ENCODE data around the gene CRYGN.

The CRYGN gene

DNA sequence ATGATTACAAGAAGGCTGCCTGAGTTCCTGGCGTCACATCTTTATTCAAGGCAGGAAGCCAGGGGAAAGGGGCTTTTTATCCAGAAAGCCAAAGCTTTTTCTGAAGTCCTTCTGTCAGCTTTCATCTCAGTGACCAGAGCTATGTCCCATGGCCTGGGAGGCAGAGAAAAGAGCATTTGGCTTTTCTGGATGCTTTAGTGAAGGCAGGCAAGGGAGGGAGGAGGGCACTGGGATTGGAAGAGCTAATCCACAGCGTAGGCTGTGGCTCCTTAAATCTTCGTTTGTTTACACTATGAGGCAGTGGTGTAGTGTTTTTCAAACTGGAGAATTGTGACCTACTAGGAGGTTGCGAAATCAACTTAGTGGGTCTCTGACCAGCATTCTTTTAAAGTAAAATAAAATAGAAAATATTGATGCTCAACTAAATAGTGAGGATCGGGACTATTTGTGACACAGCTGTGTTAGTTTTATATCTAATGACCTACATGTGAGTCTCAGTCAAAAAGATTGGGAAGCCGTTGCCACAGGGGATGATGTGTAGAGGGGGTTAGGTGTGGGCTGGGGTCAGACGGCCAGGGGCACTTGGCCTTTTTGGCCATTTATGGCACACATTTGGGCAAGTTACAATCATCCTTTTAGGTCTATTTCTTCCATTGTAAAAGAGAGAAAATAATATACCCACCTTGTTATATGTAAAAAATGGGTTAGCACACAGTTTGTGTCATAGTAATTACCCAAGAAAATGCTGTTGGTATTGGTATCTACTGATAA lies 14.1 kb downstream of the CRYGN start:
- Histone ChIP-seq H3K4me1 (ENCODE audit: control insufficient read depth, insufficient read depth, low read length) (peaks cover 13% of the 10 kb centered on the region), H3K4me3 (ENCODE audit: low read length) (no peak overlapping the region), H3K36me3 (ENCODE audit: control insufficient read depth, insufficient read depth, low read length) (no peaks in the 10 kb centered on the region), H3K27me3 (ENCODE audit: control insufficient read depth, insufficient read depth, low read length) (no peaks in the 10 kb centered on the region), H3K9me3 (ENCODE audit: control insufficient read depth, insufficient read depth, low read length) (no peaks in the 10 kb centered on the region), H3K27ac (ENCODE audit: low read length) (no peak overlapping the region)
- no CpG with 5 or more reads among the region's 7 CpGs for WGBS (ENCODE audit: insufficient coverage, insufficient read length)
- DNase-seq (ENCODE audit: low read depth, low spot score), result no peak

DNA sequence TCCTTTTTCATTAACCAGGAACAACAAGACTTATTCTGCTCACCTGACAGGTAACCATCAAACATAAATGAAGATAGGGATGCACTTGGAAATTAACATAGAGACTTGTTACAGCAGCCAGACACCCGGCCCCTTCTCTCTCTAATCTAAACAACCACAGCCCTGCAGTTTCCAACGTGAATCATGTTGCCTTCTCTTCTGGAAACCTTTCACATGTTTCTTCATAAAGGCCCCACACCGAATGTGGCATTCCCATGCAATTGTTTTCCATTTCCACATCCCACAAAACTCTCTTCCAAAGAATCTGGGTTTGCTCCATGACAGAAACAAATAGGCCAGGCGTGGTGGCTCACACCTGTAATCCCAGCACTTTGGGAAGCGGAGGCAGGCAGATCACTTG lies 15.1 kb downstream of the CRYGN start:
- H3K36me3 ChIP-seq (ENCODE audit: control insufficient read depth, insufficient read depth, low read length), result no peaks in the 10 kb centered on the region
- DNase-seq (ENCODE audit: low read depth, low spot score), result no peak
- no peaks in the 10 kb centered on the region for H3K27me3 ChIP-seq (ENCODE audit: control insufficient read depth, insufficient read depth, low read length)
- no peaks in the 10 kb centered on the region for H3K9me3 ChIP-seq (ENCODE audit: control insufficient read depth, insufficient read depth, low read length)
- H3K27ac ChIP-seq (ENCODE audit: low read length), result no peak overlapping the region
- peaks cover 10% of the 10 kb centered on the region; the same call in 1 of the 2 replicates for H3K4me1 ChIP-seq (ENCODE audit: control insufficient read depth, insufficient read depth, low read length)
- no CpG with 5 or more reads among the region's 5 CpGs for WGBS (ENCODE audit: insufficient coverage, insufficient read length)
- no peak overlapping the region for H3K4me3 ChIP-seq (ENCODE audit: low read length)

DNA sequence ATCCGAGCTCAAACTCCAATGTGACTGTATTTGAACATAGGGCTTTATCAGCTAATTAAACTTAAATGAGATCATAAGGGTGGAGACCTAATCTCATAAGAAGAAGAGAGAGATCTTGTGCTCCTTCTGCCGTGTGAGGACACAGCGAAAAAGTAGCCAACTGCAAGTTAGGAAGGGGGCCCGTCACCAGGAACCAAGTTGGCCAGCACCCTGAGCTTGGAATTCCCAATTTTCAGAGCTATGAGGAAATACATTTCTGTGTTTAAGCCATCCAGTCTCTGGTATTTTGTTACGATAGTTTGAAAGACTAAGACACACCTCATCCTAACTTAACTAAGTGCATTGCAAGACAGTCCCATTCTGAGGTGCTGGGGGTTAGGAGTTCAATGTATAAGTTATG lies 16.0 kb downstream of the CRYGN start:
- no peak overlapping the region for H3K4me3 ChIP-seq (ENCODE audit: low read length)
- no peaks in the 10 kb centered on the region for H3K27me3 ChIP-seq (ENCODE audit: control insufficient read depth, insufficient read depth, low read length)
- no CpG with 5 or more reads among the region's 5 CpGs for WGBS (ENCODE audit: insufficient coverage, insufficient read length)
- H3K36me3 ChIP-seq (ENCODE audit: control insufficient read depth, insufficient read depth, low read length), result no peaks in the 10 kb centered on the region
- H3K4me1 ChIP-seq (ENCODE audit: control insufficient read depth, insufficient read depth, low read length), result peaks cover 4% of the 10 kb centered on the region; the same call in 1 of the 2 replicates
- no peaks in the 10 kb centered on the region for H3K9me3 ChIP-seq (ENCODE audit: control insufficient read depth, insufficient read depth, low read length)
- no peak for DNase-seq (ENCODE audit: low read depth, low spot score)
- no peak overlapping the region for H3K27ac ChIP-seq (ENCODE audit: low read length)

- Histone ChIP-seq H3K4me1 (ENCODE audit: control insufficient read depth, insufficient read depth, low read length) (peaks cover under 1% of the 10 kb centered on the region; the same call in 1 of the 2 replicates), H3K9me3 (ENCODE audit: control insufficient read depth, insufficient read depth, low read length) (no peaks in the 10 kb centered on the region), H3K4me3 (ENCODE audit: low read length) (no peak overlapping the region), H3K27me3 (ENCODE audit: control insufficient read depth, insufficient read depth, low read length) (no peaks in the 10 kb centered on the region), H3K27ac (ENCODE audit: low read length) (no peak overlapping the region), H3K36me3 (ENCODE audit: control insufficient read depth, insufficient read depth, low read length) (no peaks in the 10 kb centered on the region)
- DNase-seq (ENCODE audit: low read depth, low spot score), result no peak
- WGBS (ENCODE audit: insufficient coverage, insufficient read length), result no CpG with 5 or more reads among the region's 7 CpGs
Measured at GRCh38 chr7:151423226-151423625, 16.7 kb downstream of the CRYGN start.

DNA sequence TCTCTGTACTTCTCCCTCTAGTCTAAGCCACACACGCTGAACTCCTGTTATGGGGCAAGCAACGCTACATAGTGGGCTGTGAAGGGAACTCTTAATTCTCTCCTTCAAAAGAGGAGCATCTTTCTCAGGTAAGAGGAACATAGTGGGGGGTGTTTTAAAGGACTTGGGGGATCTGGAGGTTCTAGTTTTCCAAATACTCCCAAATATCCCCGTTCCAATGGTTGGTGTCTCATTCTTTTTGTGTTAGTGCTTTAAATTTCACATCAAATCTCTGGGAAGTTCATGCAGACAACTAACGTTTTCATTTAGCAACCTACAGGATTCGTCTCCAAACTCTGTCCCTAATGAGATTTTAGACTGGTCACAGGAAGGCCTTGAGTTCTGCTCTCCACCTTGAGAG lies 17.7 kb downstream of the CRYGN start:
- no peaks in the 10 kb centered on the region for H3K4me1 ChIP-seq (ENCODE audit: control insufficient read depth, insufficient read depth, low read length)
- WGBS (ENCODE audit: insufficient coverage, insufficient read length), result no CpG with 5 or more reads among the region's 5 CpGs
- no peak overlapping the region for H3K27ac ChIP-seq (ENCODE audit: low read length)
- H3K27me3 ChIP-seq (ENCODE audit: control insufficient read depth, insufficient read depth, low read length), result no peaks in the 10 kb centered on the region
- no peaks in the 10 kb centered on the region for H3K9me3 ChIP-seq (ENCODE audit: control insufficient read depth, insufficient read depth, low read length)
- DNase-seq (ENCODE audit: low read depth, low spot score), result no peak
- no peaks in the 10 kb centered on the region for H3K36me3 ChIP-seq (ENCODE audit: control insufficient read depth, insufficient read depth, low read length)
- no peak overlapping the region for H3K4me3 ChIP-seq (ENCODE audit: low read length)

DNA sequence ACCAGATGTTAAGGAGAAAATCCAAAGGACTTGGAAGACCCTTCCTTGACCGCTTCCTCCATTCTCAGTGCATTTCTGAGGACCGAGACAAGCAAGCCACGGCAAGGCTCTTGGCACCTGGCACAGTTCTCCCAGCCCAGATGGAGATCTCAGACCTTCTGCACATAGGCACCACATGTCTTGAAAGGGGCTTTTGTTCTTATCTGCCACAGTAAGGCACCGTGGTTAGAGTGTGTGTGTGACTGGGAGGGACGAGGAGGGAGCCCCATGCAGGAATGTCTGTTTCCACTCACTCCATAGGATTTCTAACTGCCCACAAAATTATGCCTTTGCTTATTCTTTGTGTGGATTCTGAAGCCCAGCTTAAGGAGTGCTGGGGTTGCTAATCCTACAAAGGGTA lies 19.8 kb downstream of the CRYGN start:
- no CpG with 5 or more reads among the region's 5 CpGs for WGBS (ENCODE audit: insufficient coverage, insufficient read length)

DNA sequence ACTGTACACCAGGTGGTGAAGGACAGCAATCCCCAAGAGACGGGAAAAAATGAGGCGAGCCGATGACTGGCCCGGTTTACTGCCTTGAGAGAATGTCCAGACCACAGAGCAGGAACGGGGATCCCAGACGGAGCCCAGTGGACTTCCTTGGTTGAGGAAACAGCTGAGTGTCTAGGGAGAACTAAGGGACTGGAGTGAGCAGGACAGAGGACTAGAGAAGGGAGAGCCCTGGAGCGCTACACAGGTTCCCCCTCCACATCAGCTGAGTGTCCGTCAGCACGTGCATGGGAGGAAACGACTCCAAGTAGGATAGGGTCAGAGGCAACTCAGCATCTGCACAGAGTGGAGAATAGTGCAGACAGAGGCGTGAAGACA lies 23.0 kb downstream of the CRYGN start:
- Histone ChIP-seq H3K4me3 (ENCODE audit: low read length) (no peak overlapping the region), H3K4me1 (ENCODE audit: control insufficient read depth, insufficient read depth, low read length) (no peaks in the 10 kb centered on the region), H3K36me3 (ENCODE audit: control insufficient read depth, insufficient read depth, low read length) (no peaks in the 10 kb centered on the region), H3K9me3 (ENCODE audit: control insufficient read depth, insufficient read depth, low read length) (no peaks in the 10 kb centered on the region), H3K27me3 (ENCODE audit: control insufficient read depth, insufficient read depth, low read length) (peaks cover 2% of the 10 kb centered on the region; the same call in 1 of the 2 replicates), H3K27ac (ENCODE audit: low read length) (no peak overlapping the region)
- no CpG with 5 or more reads among the region's 11 CpGs for WGBS (ENCODE audit: insufficient coverage, insufficient read length)
- no peak for DNase-seq (ENCODE audit: low read depth, low spot score)

More for the DNA sequence above, 19.8 kb downstream of the CRYGN start:
- no peak overlapping the region for H3K27ac ChIP-seq (ENCODE audit: low read length)
- no peak for DNase-seq (ENCODE audit: low read depth, low spot score)
- peaks cover 2% of the 10 kb centered on the region; the same call in 1 of the 2 replicates for H3K27me3 ChIP-seq (ENCODE audit: control insufficient read depth, insufficient read depth, low read length)
- H3K9me3 ChIP-seq (ENCODE audit: control insufficient read depth, insufficient read depth, low read length), result no peaks in the 10 kb centered on the region
- H3K4me3 ChIP-seq (ENCODE audit: low read length), result no peak overlapping the region
- no peaks in the 10 kb centered on the region for H3K4me1 ChIP-seq (ENCODE audit: control insufficient read depth, insufficient read depth, low read length)
- H3K36me3 ChIP-seq (ENCODE audit: control insufficient read depth, insufficient read depth, low read length), result no peaks in the 10 kb centered on the region

GRCh38 chr7:151416112-151416940 lies 23.6 kb downstream of the CRYGN start:
- H3K27ac ChIP-seq (ENCODE audit: low read length), result no peak overlapping the region
- no peak overlapping the region for H3K4me3 ChIP-seq (ENCODE audit: low read length)
- no peaks in the 10 kb centered on the region for H3K9me3 ChIP-seq (ENCODE audit: control insufficient read depth, insufficient read depth, low read length)
- H3K27me3 ChIP-seq (ENCODE audit: control insufficient read depth, insufficient read depth, low read length), result peaks cover 2% of the 10 kb centered on the region; the same call in 1 of the 2 replicates
- DNase-seq (ENCODE audit: low read depth, low spot score), result no peak
- H3K36me3 ChIP-seq (ENCODE audit: control insufficient read depth, insufficient read depth, low read length), result no peaks in the 10 kb centered on the region
- no CpG with 5 or more reads among the region's 10 CpGs for WGBS (ENCODE audit: insufficient coverage, insufficient read length)
- peaks cover 3% of the 10 kb centered on the region for H3K4me1 ChIP-seq (ENCODE audit: control insufficient read depth, insufficient read depth, low read length)

DNA sequence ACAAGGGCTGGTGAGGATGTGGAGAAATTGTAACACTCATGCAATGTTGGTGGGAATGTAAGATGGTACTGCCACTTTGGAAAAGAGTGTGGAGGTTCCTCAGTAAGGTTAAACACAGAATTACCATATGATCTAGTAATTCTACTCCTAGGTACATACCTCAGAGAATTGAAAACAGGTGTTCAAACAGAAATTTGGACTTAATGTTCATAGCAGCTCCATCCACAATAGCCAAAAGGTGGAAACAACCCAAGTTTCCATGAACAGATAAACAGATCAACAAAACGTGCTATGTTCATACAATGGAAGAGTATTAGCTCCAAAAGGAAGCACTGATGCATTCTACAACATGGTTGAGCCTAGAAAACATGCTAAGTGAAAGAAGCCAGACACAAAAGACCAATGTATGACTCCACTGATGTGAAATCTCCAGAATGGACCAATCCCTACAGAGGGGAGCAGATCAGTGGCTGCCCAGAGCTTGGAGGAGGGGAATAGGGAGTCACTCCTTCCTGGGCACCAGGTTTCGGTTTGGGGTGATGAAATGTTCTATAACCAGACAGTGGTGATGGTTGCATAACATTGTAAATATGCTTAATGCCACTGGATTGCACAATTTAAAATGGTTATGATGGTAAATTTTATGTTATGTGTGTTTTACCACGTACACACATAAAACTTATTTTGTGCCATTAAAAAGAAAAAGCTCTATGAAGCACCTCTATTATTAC lies 24.4 kb downstream of the CRYGN start:
- H3K4me1 ChIP-seq (ENCODE audit: control insufficient read depth, insufficient read depth, low read length), result peaks cover 6% of the 10 kb centered on the region

GRCh38 chr7:151413241-151413640 lies 26.7 kb downstream of the CRYGN start:
- Histone ChIP-seq H3K4me3 (ENCODE audit: low read length) (no peak overlapping the region), H3K36me3 (ENCODE audit: control insufficient read depth, insufficient read depth, low read length) (no peaks in the 10 kb centered on the region), H3K27me3 (ENCODE audit: control insufficient read depth, insufficient read depth, low read length) (peaks cover 2% of the 10 kb centered on the region; the same call in 1 of the 2 replicates), H3K4me1 (ENCODE audit: control insufficient read depth, insufficient read depth, low read length) (peaks cover 9% of the 10 kb centered on the region), H3K9me3 (ENCODE audit: control insufficient read depth, insufficient read depth, low read length) (no peaks in the 10 kb centered on the region), H3K27ac (ENCODE audit: low read length) (no peak overlapping the region)
- WGBS (ENCODE audit: insufficient coverage, insufficient read length), result no CpG with 5 or more reads among the region's 4 CpGs
- no peak for DNase-seq (ENCODE audit: low read depth, low spot score)

More for the DNA sequence above, 24.4 kb downstream of the CRYGN start:
- no CpG with 5 or more reads among the region's 3 CpGs for WGBS (ENCODE audit: insufficient coverage, insufficient read length)
- Histone ChIP-seq H3K4me3 (ENCODE audit: low read length) (no peak overlapping the region), H3K27ac (ENCODE audit: low read length) (no peak overlapping the region), H3K27me3 (ENCODE audit: control insufficient read depth, insufficient read depth, low read length) (peaks cover 2% of the 10 kb centered on the region; the same call in 1 of the 2 replicates), H3K9me3 (ENCODE audit: control insufficient read depth, insufficient read depth, low read length) (no peaks in the 10 kb centered on the region), H3K36me3 (ENCODE audit: control insufficient read depth, insufficient read depth, low read length) (no peaks in the 10 kb centered on the region)
- DNase-seq (ENCODE audit: low read depth, low spot score), result no peak
